GM12875 (cell line): ENCODE measurements around the gene PPP4R2.

ENCODE experiments used
- H3K4me3 ChIP-seq: one replicate; pipeline ENCODE4 v1.5.1; 2011; ENCODE audit warnings: low read depth, low read length, control low read depth
- CTCF ChIP-seq: IDR thresholded peaks from 2 replicates; pipeline ENCODE4 v1.5.1; 2011; ENCODE audit warnings: low read depth, mild to moderate bottlenecking, control low read depth, inconsistent platforms, low read length, moderate library complexity, borderline replicate concordance; ENCODE audit not compliant: insufficient read depth

Gene PPP4R2

GRCh38 chr3:72996473-72997333 lies at the start of gene PPP4R2:
Gene PPP4R2, plus strand, starts transcription at chr3:72996811. Its CDS starts 227 bp downstream, at chr3:72997038.
- H3K4me3 ChIP-seq: peak within 1 kb of the TSS; percentile 92
- TF ChIP-seq CTCF: no peak

GRCh38 chr3:72947715-72948490 lies 48.7 kb upstream of the PPP4R2 start:
- TF ChIP-seq CTCF: no peak
- H3K4me3 ChIP-seq: no peak overlapping the region

GRCh38 chr3:72949016-72949415 lies 47.6 kb upstream of the PPP4R2 start:
- TF ChIP-seq CTCF: no peak
- H3K4me3 ChIP-seq: no peak overlapping the region

GRCh38 chr3:72950372-72950771 lies 46.2 kb upstream of the PPP4R2 start:
- TF ChIP-seq CTCF: no peak

GRCh38 chr3:72950801-72951200 lies 45.8 kb upstream of the PPP4R2 start:
- no peak for TF ChIP-seq CTCF
- H3K4me3 ChIP-seq: no peak overlapping the region

More at GRCh38 chr3:72950372-72950771, 46.2 kb upstream of the PPP4R2 start:
- no peak overlapping the region for H3K4me3 ChIP-seq

- no peak overlapping the region for H3K4me3 ChIP-seq
- TF ChIP-seq CTCF: no peak
These were observed 45.3 kb upstream of the PPP4R2 start for GRCh38 chr3:72951259-72951722.
